HG03196 (cell line): ENCODE data around the gene COTL1.
A peak's percentile ranks its signal among the peaks of the same experiment; 100 is the strongest.

Experiments used
- ATAC-seq: cut with Tn5 transposase; IDR thresholded peaks from one replicate; pipeline ENCODE4 v1.9.1; 2021; ENCODE audit not compliant: unreplicated experiment

Gene COTL1

DNA sequence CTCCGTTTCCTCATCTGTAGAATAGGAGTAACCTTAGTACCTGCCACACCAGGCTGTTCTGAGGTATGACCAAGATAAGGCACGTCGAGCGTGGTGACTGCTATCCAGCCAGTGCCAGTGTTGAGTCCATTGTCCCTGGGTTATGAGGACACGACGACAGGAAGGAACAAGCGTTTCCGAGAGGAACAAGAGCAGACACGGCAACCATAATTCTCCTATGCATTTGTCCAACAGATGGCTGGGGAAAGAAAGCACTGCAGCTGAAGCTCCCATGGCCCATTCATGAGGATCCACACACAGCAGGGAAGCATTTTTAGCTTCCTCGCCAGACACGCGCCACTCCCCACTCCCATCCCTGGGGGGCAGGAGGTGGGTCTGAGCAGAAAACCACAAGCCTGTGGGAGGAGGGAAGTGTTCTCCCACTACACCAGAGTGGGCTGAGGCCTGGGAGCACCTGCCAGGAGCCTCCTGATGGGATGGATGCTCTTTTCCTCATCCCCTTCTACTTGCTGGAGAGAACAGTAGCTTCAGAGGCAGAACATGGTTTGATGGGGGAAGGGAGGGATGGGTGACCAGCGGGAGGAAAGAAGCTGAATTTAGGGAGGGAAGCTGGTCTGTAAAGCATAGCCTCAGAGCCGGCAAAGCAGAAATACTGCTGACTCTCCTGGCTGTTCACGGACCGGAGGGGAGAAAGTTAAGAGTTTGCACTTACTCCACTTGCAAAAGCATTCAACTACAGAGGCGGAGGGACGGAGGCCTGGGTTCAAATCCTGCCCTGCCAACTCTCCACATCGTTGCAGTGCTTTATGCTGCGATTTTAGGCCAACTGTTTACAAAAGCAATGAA lies 2.7 kb downstream of the COTL1 start:
- ATAC-seq = no peak

DNA sequence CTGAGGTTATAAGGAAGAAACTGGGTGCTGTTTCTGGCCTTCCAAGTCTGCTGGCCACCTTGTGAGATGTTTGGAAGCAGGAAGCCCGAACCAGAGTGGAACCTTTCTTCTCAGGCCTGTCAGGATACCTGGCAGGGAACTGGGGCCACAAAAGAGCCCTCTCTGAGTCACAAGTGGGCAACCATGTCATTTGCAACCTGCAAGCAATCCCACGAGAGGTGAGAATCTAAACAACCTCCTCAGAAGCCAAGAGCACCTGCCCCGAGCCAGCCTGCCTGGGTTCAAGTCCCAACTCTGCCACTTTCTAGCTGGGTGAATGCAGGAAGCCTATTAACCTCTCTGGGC lies 3.3 kb downstream of the COTL1 start:
- no peak for ATAC-seq

DNA sequence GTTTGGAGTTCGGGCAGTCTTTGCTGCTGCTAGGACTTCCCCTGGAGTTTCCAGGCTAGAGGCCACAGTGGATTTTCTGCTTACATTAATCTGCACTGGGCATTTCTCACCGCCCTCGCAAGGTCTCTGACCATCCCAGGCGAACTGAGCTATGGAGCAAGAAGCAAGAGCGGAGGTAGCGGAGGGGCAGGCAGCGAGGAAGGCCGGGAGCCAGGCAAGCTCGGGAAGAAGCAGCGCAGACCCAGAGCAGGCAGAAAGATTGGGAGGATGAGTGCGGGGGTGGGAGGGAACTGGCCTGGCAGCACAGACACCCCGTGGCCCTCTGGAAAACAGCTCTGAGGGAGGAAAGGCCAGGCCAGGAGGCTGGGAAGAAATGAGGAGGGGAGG lies 3.8 kb downstream of the COTL1 start:
- no peak for ATAC-seq

DNA sequence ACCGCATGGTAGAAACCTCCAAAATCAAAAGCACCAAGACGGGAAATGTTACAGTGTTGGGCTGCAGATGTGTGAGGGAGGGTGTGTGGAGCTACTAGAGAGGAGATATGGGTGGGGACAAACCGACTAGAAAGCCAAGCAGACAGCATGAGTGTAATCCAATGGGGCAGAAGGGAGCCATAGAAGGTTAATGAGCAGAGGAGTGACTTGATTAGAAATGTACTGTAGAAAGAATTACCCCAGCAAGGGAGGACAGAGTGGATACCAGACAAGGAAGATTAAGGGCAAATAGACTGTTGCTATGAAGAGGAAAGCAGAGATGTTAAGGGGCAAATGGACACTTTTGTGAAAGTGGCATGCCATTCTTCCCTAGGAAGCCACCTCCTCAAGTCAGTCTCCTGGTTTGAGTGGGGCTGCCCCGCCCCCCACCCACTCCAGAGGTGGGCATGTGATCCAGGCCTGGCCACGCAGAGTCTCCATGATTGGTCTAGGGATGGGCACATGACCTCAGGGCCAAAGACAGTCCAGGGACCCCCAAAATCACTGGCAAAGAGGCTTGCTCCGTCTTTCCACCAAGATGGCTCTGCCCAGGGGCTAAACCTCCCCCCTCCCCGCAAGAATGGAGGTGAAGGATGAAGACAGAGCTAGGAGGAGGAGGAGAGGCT lies 4.3 kb downstream of the COTL1 start:
- ATAC-seq = no peak

DNA sequence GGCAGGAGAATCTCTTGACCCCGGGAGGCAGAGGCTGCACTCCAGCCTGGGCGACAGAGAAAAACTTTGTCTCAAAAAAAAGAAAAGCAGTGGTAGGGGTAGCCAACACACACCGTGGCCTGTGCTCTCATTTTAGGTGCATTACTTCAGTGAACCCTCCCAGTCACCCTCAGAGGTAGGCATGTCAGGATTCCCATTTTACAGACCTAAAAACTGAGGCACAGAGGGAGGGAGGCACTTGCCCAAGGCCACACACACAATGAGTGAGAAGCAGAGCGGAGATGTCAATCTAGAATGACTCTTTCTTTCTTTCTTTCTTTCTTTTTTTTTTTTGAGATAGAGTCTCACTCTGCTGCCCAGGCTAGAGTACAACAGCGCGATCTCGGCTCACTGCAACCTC lies 5.2 kb downstream of the COTL1 start:
- ATAC-seq = no peak

DNA sequence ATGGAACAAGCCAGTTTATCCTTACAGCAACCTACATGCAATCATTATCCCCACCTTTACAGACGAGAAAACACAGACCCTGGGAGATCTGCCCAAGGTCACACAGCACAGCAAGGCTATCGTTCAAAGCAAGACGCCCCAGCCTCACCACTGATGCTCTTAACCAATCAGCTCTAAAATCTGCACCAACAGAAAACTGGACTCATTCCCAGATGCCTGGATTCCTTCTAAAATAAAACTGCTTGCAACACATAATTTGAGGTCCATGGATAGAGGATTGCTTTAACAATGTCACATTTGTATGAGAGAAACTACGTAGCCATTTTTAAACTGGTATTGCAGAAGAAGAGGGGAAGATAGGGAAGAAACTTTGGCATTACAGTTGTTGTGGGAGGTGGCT lies 6.8 kb downstream of the COTL1 start:
- ATAC-seq = no peak

DNA sequence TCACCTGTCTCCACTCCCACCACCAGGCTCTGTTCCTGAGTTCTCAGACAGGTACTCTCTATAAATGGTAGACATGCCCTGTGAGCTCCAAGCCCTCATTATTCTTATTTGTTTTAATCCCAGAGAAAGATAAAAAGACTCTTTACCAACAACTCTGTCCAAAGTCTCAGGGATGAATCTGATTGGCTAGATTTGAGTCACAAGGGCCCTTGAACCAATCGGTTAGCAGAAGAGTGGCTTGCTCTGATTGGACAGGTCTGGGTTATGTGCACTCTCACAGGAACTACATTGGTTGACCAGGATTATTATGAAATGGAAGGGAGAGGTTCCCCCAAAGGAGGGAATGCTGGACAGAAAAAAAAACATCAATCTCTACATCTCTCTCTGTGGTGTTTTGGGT lies 7.5 kb downstream of the COTL1 start:
- no peak for ATAC-seq

DNA sequence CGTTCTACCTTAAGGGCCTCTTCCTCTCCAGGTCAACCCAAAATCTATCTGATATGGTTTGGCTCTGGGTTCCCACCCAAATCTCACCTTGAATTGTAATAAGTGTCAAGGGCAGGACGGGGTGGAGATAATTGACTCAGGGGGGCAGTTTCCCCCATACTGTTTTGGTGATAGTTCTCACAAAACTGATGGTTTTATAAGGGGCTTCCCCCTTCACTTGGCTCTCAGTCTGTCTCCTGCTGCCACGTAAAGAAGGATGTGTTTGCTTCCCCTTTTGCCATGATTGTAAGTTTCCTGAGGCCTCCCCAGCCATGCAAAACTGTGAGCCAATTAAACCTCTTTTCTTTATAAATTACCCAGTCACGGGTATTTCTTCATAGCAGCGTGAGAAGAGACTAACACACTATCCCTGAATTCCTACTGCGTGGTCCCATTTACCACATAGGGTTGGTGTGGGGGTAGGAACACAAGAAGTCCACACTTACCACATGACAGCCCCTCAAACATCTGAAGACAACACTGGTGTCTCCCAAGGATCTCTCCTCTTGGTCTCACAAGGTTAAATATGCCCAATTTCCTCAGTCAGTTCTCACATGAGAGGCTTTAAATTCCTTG lies 8.2 kb downstream of the COTL1 start:
- ATAC-seq = no peak

DNA sequence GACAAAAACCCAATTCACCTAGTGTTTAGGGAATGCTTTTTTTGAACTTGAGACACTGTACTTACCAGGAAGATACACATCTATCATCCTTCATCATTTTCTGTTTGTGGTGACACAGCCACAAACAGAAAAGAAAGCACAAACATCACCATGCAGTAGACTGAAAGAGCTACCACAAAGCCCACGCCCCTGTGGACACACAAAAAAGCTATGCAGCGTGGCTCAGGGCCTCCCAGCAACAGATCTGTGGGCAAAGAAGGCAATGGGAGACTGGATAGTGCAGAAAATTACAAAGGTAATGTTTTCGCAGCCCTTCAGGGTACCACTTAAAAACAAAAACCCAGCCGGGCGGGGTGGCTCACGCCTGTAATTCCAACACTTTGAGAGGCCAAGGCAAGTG lies 9.6 kb downstream of the COTL1 start:
- no peak for ATAC-seq

DNA sequence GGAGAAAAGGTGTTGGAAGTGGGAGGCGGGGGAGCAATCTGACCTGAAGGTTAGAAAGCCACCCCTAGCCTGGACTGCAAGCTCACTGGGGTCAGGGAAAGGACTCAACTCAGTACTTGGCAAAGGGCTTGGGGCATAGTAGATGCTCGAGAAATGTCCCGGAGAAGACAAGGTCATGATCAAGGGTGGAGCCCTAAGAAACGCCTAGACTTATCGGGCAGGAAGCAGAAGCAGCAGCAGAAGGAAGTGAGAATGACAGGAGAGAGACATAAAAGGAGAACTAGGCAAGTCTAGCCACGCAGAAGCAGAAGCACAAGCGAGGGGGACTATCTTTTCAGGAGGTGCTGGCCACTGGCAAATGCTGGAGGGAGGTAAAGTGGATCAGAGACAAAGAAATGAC lies 10.2 kb downstream of the COTL1 start:
- ATAC-seq = no peak

DNA sequence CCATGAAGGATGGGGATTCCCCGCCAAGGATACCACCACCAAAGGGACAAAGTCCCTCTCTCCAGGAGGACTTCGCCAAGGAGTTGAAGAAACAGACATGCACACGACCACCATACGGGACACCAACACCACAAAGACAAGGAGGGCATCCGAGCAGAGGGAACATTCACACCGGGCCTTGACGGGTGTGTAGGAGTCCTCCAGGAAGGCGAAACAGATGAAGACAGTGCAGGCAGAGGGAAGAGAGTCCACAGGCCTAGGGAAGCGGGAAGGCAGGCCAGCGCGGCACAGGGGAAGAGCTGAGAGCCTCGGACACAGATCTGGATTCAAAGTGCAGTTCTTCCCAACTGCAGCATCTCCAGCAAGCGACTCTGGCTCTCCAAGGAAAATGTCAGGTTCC lies 10.8 kb downstream of the COTL1 start:
- no peak for ATAC-seq

DNA sequence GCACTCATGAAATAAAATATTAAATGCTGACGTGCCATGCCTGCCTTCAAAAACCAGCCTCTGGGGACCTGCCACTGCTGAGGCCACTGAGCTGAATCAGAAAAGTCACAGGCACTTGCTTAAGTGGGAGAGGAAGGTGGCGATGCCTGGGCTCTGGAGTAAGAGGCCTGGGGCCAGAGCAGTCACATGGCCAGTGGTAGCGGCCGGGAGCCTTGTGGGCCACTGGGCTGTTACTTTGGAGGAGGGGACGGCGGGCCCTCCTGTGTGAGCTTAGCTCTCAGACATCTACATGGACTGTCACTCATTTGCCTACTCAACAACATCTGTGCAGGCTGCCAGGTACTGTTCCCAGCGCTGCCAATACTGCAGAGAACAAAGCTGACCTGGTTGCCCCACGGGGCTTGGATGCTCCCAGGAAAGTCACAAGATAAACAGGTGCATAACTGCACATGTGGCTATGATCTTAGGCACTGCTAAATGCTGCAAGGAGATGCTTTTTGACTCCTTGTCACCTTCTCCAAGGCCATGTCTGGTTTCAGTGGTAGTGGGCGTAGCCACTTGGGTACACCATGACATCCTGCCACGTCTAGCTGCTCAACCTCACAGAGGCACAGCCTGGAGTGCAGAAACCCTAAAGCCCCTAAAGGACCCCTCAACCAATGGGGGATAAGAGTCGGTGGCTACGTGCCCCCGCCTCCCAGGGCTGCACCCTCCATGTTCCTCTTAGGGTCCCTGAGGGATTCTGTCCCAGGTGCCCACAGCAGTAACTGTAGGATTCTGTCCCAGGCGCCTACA lies 11.6 kb downstream of the COTL1 start:
- ATAC-seq = no peak

DNA sequence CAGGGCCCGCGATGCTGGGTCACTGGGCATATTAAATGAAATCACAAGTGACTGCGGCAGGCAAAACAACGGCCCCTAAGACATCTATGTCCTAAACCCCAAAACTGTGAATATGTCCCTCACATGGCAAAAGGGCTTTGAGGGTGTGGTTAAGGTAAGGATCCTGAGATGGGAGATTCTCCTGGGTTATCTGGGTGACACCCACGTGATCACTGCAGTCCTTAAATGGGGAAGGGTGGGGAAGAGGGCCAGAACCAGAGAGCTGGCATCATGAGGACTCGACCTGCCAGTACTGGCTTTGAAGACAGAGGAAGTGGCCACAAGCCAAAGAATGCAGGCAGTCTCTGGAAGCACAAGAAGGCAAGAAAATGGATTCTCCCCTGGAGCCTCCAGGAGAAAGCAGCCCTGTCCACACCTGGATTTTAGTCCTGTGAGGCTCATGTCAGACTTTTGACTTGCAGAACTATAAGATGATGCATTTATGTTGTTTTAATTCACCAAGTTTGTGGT lies 12.5 kb downstream of the COTL1 start:
- no peak for ATAC-seq

DNA sequence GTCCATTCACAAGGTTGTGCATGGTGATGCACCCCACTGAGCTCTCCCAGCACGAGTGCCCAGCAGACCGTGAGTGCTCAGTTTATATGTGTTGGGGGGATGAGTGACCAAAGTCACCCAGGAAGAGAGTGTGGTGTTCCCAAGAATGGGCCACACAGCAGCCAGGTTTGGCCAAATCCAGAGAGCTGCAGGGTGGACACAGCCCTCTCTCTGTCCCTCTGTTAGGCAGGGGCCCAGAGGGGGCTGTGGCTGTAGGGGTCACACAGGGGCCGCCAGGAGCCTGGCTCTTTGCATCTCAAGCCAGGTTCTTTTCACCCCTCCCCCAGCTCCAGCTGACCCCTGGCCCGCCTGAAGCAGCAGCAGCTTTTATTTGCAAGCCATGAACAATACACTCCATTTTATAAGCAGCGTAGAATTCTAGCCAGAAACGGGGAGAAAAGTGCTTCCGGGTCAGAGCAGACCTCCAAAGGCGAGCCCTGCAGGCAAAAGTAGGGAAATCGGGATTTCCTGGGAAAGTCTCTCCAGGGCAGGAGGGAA lies 13.3 kb downstream of the COTL1 start:
- ATAC-seq = no peak

DNA sequence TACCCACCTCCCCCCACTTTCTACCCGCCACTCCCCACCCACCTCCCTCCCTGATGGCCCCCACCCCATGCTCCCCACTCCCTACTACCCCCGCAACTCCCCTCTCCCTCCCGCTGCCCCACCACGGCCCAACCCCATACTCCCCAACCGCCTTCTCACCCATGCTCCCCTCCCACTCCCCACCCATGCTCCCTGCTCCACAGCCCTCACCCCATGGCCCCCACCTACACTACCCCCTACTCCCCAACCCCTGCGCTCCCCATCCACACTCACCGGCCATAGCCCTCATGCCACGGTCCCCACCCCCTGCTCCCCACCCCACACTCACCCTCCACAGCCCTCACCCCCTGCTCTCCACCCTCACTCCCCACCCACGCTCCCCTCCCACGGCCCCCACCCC lies 13.9 kb downstream of the COTL1 start:
- no peak for ATAC-seq

DNA sequence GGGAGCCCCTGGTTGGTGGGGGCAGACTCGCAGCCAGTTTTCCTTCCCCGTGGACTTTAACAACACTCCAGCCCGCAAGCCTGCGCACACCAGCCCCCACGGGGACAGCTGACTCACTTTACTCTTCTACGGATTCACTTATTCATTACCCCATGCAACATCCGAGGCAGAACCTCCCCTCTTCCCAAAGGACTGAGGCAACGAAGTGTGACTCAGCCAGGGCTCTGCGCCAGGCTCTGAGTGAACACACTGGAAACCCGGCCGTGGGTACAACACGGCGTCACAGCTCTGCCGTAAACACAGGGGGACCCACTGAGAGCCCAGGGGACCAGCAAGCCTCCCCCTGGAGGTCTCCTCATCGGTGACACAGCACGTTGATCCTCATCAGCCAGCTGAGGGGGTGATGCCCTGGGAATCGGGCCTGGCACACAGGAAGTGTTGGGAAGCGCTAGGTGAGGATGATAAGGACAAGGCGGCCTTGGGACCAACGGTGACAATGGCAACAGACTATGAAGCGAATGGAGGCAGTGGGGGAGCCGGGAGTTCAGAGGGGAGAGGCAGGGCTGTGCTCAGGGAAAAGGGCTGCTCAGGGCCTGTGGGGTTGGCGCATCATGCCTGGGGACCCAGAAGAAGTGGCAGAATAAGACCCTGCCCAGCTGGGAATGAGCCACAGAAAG lies 14.6 kb downstream of the COTL1 start:
- ATAC-seq = no peak

DNA sequence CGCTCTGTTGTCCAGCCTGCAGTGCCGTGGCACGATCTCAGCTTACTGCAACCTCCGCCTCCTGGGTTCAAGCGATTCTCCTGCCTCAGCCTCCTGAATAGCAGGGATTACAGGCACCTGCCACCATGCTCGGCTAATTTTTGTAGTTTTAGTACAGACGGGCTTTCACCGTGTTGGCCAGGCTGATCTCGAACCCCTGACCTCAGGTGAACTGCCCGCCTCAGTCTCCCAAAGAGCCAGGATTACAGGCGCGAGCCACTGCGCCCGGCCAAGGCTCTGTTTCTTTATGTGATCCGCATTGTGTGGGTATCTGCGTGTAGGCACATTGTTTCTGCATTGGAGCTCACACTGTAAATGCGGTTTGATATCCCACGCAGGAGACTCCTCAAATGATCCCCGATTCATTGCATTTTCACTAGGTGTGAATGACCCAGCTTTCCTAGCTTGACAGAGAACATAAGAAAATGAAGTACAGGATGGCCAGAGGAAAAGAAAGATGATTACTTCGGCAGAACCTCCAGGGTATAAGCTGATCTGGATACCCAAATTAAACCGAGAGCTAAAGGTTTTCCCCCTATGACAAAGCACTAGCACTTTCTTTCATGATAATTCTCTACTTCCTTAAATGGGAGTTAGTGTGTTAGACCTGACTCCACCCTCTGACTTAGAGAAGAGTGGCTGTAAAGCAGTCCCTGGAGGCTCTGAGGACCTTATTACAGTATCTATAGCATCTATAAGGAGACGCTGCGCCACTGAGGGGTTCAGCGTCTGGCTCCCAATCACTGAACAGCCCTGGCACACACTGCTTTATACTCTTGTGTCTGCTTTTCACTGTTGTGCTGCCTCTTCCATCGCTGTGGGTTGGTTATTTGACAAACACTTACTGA lies 17.3 kb downstream of the COTL1 start:
- peak; percentile 67 for ATAC-seq

DNA sequence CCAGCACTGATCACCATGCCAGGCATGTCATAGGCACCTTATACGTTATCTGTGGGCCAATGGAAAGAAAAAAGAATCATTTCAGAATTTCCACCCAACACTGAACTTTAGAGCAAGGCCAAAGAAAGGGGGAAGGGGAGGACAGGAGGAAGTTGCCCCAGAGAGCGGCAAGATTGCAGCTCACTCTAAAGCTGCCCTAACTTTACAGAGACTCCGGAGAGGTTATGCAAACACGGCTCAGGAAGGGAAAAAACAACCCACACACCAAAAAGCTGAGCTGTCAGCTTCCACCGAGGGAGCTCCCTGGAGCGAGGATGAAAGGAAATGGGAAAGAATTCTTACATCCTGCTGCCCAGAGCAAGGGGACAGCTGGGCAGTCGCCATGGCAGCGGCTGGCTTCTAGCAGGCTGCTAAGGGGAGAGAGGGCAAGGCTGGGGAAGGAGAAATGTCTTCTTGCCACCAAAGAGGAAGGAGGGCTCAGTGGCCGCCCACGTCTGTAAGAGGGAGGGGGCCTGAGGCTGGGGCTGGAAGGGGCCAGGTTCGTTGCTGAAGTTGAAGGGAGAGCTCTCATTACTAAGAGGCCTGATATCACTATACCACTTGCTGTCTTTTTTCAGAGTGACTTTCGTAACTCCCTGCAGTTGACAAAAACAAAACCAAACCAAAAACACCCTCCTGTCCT lies 18.2 kb downstream of the COTL1 start:
- no peak for ATAC-seq

DNA sequence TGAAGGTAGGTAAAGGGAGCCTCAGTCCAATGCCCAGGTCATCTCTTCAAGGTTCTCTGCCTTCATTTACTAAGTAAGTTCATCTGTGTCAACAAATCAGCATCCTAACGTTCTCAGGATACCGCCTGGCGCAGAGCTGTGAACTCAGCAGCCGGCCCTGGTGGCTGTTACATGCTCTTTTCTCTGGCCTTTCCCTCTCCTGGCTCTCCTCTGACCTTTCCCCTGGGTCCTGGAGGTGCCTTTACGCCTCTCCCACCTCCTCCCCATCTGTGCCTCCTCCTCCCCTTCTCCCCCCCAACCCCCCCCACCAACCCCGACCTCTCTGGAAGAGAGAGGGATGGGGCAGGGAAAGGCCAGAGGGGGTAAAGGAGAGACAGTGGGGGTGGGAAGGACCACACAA lies 19.5 kb downstream of the COTL1 start:
- no peak for ATAC-seq
